Spinal cord (tissue), 10 donors: ENCODE measurements around the gene LGALS8. TPM values are rescaled to one million over a fixed set of nuclear protein-coding genes. Genes with fewer than 3 reads are reported as not detected.
"Not testable (repeated sequence)": the region's sequence is repeated elsewhere in the genome, so short reads cannot be mapped to it uniquely, and the experiment has no call there.

Source experiments
- DNase-seq, 6 donors: peaks; one replicate each; pipeline versions ENCODE4 v3.0.0 to v3.0.0-alpha.2; 2013 to 2015; ENCODE audit warnings: low spot score in 6 of 6, low read depth in 4 of 6
- H3K27ac ChIP-seq: one replicate; pipeline ENCODE4 v1.5.1; 2013; ENCODE audit warnings: low read depth, low read length, control low read depth
- H3K27me3 ChIP-seq: one replicate; pipeline ENCODE4 v1.6.1; 2013; ENCODE audit warnings: low read length; ENCODE audit not compliant: control insufficient read depth, insufficient read depth
- H3K36me3 ChIP-seq: one replicate; pipeline ENCODE4 v1.6.1; 2013; ENCODE audit warnings: low read length; ENCODE audit not compliant: control insufficient read depth, insufficient read depth
- H3K4me1 ChIP-seq: one replicate; pipeline ENCODE4 v1.6.1; 2013; ENCODE audit warnings: low read length; ENCODE audit not compliant: control insufficient read depth, insufficient read depth
- H3K4me3 ChIP-seq: one replicate; pipeline ENCODE4 v1.5.1; 2013; ENCODE audit warnings: low read depth, low read length, control low read depth
- H3K9me3 ChIP-seq: one replicate; pipeline ENCODE4 v1.6.1; 2013; ENCODE audit warnings: low read length; ENCODE audit not compliant: control insufficient read depth, insufficient read depth
- WGBS: methylation state at CpG from one replicate; pipeline ENCODE4 v1.1.5; 2013; ENCODE audit warnings: missing lambda C conversion rate; ENCODE audit not compliant: insufficient coverage; 5-methylcytosine and 5-hydroxymethylcytosine counted together
- polyA plus RNA-seq, 2 donors: library from polyadenylated mRNA; unstranded; fragments of 120-200 nt; gene quantifications; one replicate each; pipeline ENCODE4 v1.2.1, GENCODE V29; 2013; ENCODE audit not compliant: insufficient read length in 2 of 2
- total RNA-seq, 2 donors: library from RNA; depleted of rRNA in 1 of 2; stranded (reverse); fragments of 120-200 nt in 1 of 2; fragments of >200 nt in 1 of 2; gene quantifications; one replicate each; pipeline versions ENCODE4 v1.2.3 to v1.2.4, GENCODE V29; 2013 to 2014
- donor health status: healthy.

LGALS8 gene
- total and polyA plus RNA-seq, 4 donors: 54.6 to 99.0 (median 60.6) TPM

GRCh38 chr1:236568285-236568894 lies 44.6 kb downstream of the LGALS8 start:
- no peaks in the 10 kb centered on the region for H3K4me1 ChIP-seq
- no peak overlapping the region for H3K27ac ChIP-seq
- no peaks in the 10 kb centered on the region for H3K9me3 ChIP-seq
- H3K27me3 ChIP-seq: no peaks in the 10 kb centered on the region
- whole genome bisulfite sequencing: no CpG with 5 or more reads among the region's 2 CpGs
- H3K36me3 ChIP-seq: peaks cover 40% of the 10 kb centered on the region
- no peak overlapping the region for H3K4me3 ChIP-seq
- DNase-seq: no peak

- no peak overlapping the region for H3K27ac ChIP-seq
- no peak for DNase-seq
- no peaks in the 10 kb centered on the region for H3K27me3 ChIP-seq
- H3K4me3 ChIP-seq: no peak overlapping the region
- no peaks in the 10 kb centered on the region for H3K4me1 ChIP-seq
- WGBS: no CpG with 5 or more reads among the region's 3 CpGs
- H3K36me3 ChIP-seq: peaks cover 5% of the 10 kb centered on the region
- no peaks in the 10 kb centered on the region for H3K9me3 ChIP-seq
These were observed 51.7 kb downstream of the LGALS8 start for GRCh38 chr1:236575523-236575922.

GRCh38 chr1:236576004-236576403 lies 52.2 kb downstream of the LGALS8 start:
- Histone ChIP-seq H3K27me3 (no peaks in the 10 kb centered on the region), H3K36me3 (peaks cover 5% of the 10 kb centered on the region), H3K4me3 (no peak overlapping the region), H3K9me3 (no peaks in the 10 kb centered on the region), H3K4me1 (no peaks in the 10 kb centered on the region), H3K27ac (no peak overlapping the region)
- no peak for DNase-seq
- WGBS: 30% methylated on average over 1 of the region's 2 CpGs

GRCh38 chr1:236577041-236577440 lies 53.3 kb downstream of the LGALS8 start:
- peaks cover 10% of the 10 kb centered on the region for H3K36me3 ChIP-seq

GRCh38 chr1:236578661-236579060 lies 54.9 kb downstream of the LGALS8 start:
- WGBS: no CpG with 5 or more reads among the region's 3 CpGs
- H3K4me3 ChIP-seq: no peak overlapping the region
- no peaks in the 10 kb centered on the region for H3K4me1 ChIP-seq
- peaks cover 19% of the 10 kb centered on the region for H3K36me3 ChIP-seq
- peak in 1 of 6 donors; percentile 68 for DNase-seq
- H3K27me3 ChIP-seq: no peaks in the 10 kb centered on the region
- H3K9me3 ChIP-seq: no peaks in the 10 kb centered on the region
- no peak overlapping the region for H3K27ac ChIP-seq

More at GRCh38 chr1:236577041-236577440, 53.3 kb downstream of the LGALS8 start:
- 96% methylated on average over 5 of the region's 7 CpGs for WGBS
- not testable (repeated sequence) for H3K9me3 ChIP-seq, H3K4me1 ChIP-seq, H3K27ac ChIP-seq, H3K27me3 ChIP-seq, H3K4me3 ChIP-seq, DNase-seq

GRCh38 chr1:236580404-236580803 lies 56.6 kb downstream of the LGALS8 start:
- not testable (repeated sequence) for DNase-seq, H3K4me3 ChIP-seq, H3K27me3 ChIP-seq, H3K27ac ChIP-seq, H3K4me1 ChIP-seq, H3K9me3 ChIP-seq
- peaks cover 19% of the 10 kb centered on the region for H3K36me3 ChIP-seq
- 98% methylated on average over 3 of the region's 3 CpGs for WGBS

GRCh38 chr1:236581528-236581927 lies 57.7 kb downstream of the LGALS8 start:
- Histone ChIP-seq H3K27ac (no peak overlapping the region), H3K36me3 (peaks cover 19% of the 10 kb centered on the region), H3K27me3 (no peaks in the 10 kb centered on the region), H3K9me3 (no peaks in the 10 kb centered on the region), H3K4me1 (no peaks in the 10 kb centered on the region), H3K4me3 (no peak overlapping the region)
- no peak for DNase-seq
- WGBS: 80% methylated on average over 1 of the region's 2 CpGs

GRCh38 chr1:236589531-236589930 lies 65.7 kb downstream of the LGALS8 start:
- no peak overlapping the region for H3K4me3 ChIP-seq
- H3K27me3 ChIP-seq: no peaks in the 10 kb centered on the region
- peak in 1 of 6 donors; percentile 61 for DNase-seq
- no peaks in the 10 kb centered on the region for H3K4me1 ChIP-seq
- WGBS: no CpG with 5 or more reads among the region's 4 CpGs
- peaks cover 11% of the 10 kb centered on the region for H3K36me3 ChIP-seq
- no peaks in the 10 kb centered on the region for H3K9me3 ChIP-seq
- no peak overlapping the region for H3K27ac ChIP-seq

- no peak overlapping the region for H3K4me3 ChIP-seq
- no peak overlapping the region for H3K27ac ChIP-seq
- peaks cover 11% of the 10 kb centered on the region for H3K36me3 ChIP-seq
- H3K27me3 ChIP-seq: no peaks in the 10 kb centered on the region
- H3K4me1 ChIP-seq: no peaks in the 10 kb centered on the region
- no peak for DNase-seq
- no peaks in the 10 kb centered on the region for H3K9me3 ChIP-seq
- 100% methylated on average over 1 of the region's 2 CpGs for WGBS
These were observed 66.9 kb downstream of the LGALS8 start for GRCh38 chr1:236590553-236591150.

GRCh38 chr1:236602171-236602570 lies 78.4 kb downstream of the LGALS8 start:
- no peaks in the 10 kb centered on the region for H3K27me3 ChIP-seq
- H3K9me3 ChIP-seq: no peaks in the 10 kb centered on the region
- H3K27ac ChIP-seq: no peak overlapping the region
- DNase-seq: no peak
- H3K4me1 ChIP-seq: peaks cover 6% of the 10 kb centered on the region
- no peak overlapping the region for H3K4me3 ChIP-seq
- peaks cover 14% of the 10 kb centered on the region for H3K36me3 ChIP-seq
